GM12892 (cell line): ENCODE data around the gene DUOXA2.

Experiments used
- POLR2A ChIP-seq: IDR thresholded peaks from 2 replicates; pipeline ENCODE4 v1.6.1; 2011; ENCODE audit warnings: low read depth, low read length, control low read depth
- POLR2AphosphoS5 ChIP-seq: IDR thresholded peaks from 2 replicates; pipeline ENCODE4 v1.6.1; 2011; ENCODE audit warnings: low read depth, low read length, control low read depth
- TAF1 ChIP-seq: IDR thresholded peaks from 2 replicates; pipeline ENCODE4 v1.6.1; 2011; ENCODE audit warnings: low read depth, mild to moderate bottlenecking, control low read depth, low read length, borderline replicate concordance

GRCh38 chr15:45146405-45146804 is 32.3 kb downstream of the DUOXA2 start:
- no peak for TF ChIP-seq POLR2A
- no peak for TF ChIP-seq POLR2AphosphoS5
- no peak for TF ChIP-seq TAF1
